ENCODE results near the gene RALGAPA2.

The RALGAPA2 gene

DNA sequence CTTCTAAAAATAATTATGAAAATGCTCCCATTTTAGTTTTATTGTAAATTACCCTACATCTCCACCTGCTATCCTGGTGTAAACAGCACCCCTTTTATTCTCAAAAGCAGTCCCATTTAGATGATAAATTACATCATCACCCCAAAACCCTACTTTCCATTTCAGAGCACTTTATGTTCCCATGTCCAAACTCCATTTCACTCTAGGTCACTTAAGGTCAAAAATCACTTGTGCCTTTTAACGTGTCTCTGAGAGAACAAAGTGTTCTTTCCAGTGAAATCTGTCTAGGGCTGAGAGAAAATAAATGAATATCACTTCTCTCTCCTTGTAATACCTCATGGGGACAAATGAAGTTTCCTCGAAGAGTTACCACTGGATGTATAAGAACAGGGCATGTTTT lies 187.2 kb downstream of the RALGAPA2 start:
- Histone ChIP-seq H3F3A (ENCODE audit: low read depth) (no peaks in the 10 kb centered on the region), H3K9me2 (replicated peaks; ENCODE audit: low read depth, low read length) (no peaks in the 10 kb centered on the region), H3K9me3 (ENCODE audit: insufficient read depth, low read depth, low read length) (no peaks in the 10 kb centered on the region), H3K4me3 (ENCODE audit: low read length, poor library complexity, severe bottlenecking) (no peak overlapping the region), H3K4me1 (ENCODE audit: insufficient read depth, low read length, poor library complexity, severe bottlenecking) (peaks cover 9% of the 10 kb centered on the region), H3K79me2 (ENCODE audit: insufficient read depth, low read length) (no peaks in the 10 kb centered on the region), H3K9ac (ENCODE audit: low read depth, low read length, poor library complexity, severe bottlenecking) (no peak overlapping the region), H4K20me1 (ENCODE audit: insufficient read depth, low read length, poor library complexity, severe bottlenecking) (no peaks in the 10 kb centered on the region), H3K27me3 (ENCODE audit: insufficient read depth, low read length, poor library complexity, severe bottlenecking) (no peaks in the 10 kb centered on the region), H2AFZ (ENCODE audit: low read length) (no peak overlapping the region), H3K4me2 (ENCODE audit: low read depth, low read length, poor library complexity, severe bottlenecking) (no peak overlapping the region), H3K36me3 (ENCODE audit: insufficient read depth, low read length) (peaks cover 3% of the 10 kb centered on the region; the same call in 1 of the 2 replicates)
- no peak for TF ChIP-seq EZH2phosphoT487 (IDR thresholded peaks at IDR 0.05; ENCODE audit: borderline replicate concordance)
- TF ChIP-seq, protein P1, sequence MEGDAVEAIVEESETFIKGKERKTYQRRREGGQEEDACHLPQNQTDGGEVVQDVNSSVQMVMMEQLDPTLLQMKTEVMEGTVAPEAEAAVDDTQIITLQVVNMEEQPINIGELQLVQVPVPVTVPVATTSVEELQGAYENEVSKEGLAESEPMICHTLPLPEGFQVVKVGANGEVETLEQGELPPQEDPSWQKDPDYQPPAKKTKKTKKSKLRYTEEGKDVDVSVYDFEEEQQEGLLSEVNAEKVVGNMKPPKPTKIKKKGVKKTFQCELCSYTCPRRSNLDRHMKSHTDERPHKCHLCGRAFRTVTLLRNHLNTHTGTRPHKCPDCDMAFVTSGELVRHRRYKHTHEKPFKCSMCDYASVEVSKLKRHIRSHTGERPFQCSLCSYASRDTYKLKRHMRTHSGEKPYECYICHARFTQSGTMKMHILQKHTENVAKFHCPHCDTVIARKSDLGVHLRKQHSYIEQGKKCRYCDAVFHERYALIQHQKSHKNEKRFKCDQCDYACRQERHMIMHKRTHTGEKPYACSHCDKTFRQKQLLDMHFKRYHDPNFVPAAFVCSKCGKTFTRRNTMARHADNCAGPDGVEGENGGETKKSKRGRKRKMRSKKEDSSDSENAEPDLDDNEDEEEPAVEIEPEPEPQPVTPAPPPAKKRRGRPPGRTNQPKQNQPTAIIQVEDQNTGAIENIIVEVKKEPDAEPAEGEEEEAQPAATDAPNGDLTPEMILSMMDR (conservative IDR thresholded peaks at IDR 0.05; ENCODE audit: low read length), result no peak

DNA sequence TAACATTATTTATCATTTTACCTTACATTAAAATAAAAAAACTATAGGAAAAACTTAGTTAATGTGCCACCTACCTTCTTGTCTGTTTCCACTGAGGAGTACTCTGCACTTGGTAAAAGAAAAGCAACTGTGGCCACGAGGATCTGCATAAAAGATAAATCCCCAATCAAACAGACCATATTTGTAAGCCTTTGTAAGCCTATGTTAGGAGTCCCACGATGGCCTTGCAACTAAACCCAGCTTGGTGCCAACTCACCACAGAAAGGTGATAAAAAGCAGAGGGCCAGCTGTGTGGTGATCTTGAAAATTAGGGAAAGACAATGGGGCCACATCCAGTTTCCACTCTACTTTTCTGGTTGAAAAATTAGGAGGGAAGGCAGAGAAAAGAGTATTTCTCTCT lies 187.7 kb downstream of the RALGAPA2 start:
- TF ChIP-seq EZH2phosphoT487 (IDR thresholded peaks at IDR 0.05; ENCODE audit: borderline replicate concordance), result no peak
- TF ChIP-seq, protein P1 (conservative IDR thresholded peaks at IDR 0.05; ENCODE audit: low read length), result no peak
- no peaks in the 10 kb centered on the region for H3K9me2 ChIP-seq (replicated peaks; ENCODE audit: low read depth, low read length)
- H2AFZ ChIP-seq (ENCODE audit: low read length), result no peak overlapping the region
- H3K9ac ChIP-seq (ENCODE audit: low read depth, low read length, poor library complexity, severe bottlenecking), result no peak overlapping the region
- peaks cover 9% of the 10 kb centered on the region for H3K4me1 ChIP-seq (ENCODE audit: insufficient read depth, low read length, poor library complexity, severe bottlenecking)
- H3K27me3 ChIP-seq (ENCODE audit: insufficient read depth, low read length, poor library complexity, severe bottlenecking), result no peaks in the 10 kb centered on the region
- no peaks in the 10 kb centered on the region; the same call in 1 of the 2 replicates for H3K36me3 ChIP-seq (ENCODE audit: insufficient read depth, low read length)
- no peak overlapping the region for H3K4me3 ChIP-seq (ENCODE audit: low read length, poor library complexity, severe bottlenecking)
- H4K20me1 ChIP-seq (ENCODE audit: insufficient read depth, low read length, poor library complexity, severe bottlenecking), result no peaks in the 10 kb centered on the region
- no peaks in the 10 kb centered on the region for H3K9me3 ChIP-seq (ENCODE audit: insufficient read depth, low read depth, low read length)
- no peak overlapping the region for H3K4me2 ChIP-seq (ENCODE audit: low read depth, low read length, poor library complexity, severe bottlenecking)
- no peaks in the 10 kb centered on the region for H3K79me2 ChIP-seq (ENCODE audit: insufficient read depth, low read length)
- no peaks in the 10 kb centered on the region for H3F3A ChIP-seq (ENCODE audit: low read depth)

DNA sequence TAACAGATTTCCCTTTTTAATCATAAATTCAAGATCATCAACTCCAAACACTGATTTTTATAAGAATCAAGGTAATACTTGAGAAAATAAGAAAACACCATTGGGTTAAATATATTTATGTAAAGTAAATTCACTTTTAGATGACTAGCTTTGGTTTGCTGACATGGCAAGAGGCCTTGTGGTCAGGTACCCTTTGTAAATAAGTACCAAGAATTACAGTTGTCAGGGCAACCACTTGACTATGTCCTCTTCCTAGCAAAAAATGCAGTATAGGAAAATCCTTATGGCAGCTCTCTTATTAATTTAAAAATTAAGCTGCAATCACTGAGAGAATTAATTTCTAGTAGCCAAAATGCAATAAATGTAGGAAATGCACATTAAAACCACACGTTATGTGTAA lies 190.7 kb downstream of the RALGAPA2 start:
- no peak for TF ChIP-seq EZH2phosphoT487 (IDR thresholded peaks at IDR 0.05; ENCODE audit: borderline replicate concordance)
- TF ChIP-seq, protein P1 (conservative IDR thresholded peaks at IDR 0.05; ENCODE audit: low read length), result no peak
- H2AFZ ChIP-seq (ENCODE audit: low read length), result no peak overlapping the region
- H3K79me2 ChIP-seq (ENCODE audit: insufficient read depth, low read length), result no peaks in the 10 kb centered on the region
- no peaks in the 10 kb centered on the region for H4K20me1 ChIP-seq (ENCODE audit: insufficient read depth, low read length, poor library complexity, severe bottlenecking)
- no peak overlapping the region for H3K4me2 ChIP-seq (ENCODE audit: low read depth, low read length, poor library complexity, severe bottlenecking)
- no peaks in the 10 kb centered on the region for H3K9me3 ChIP-seq (ENCODE audit: insufficient read depth, low read depth, low read length)
- no peak overlapping the region for H3K9ac ChIP-seq (ENCODE audit: low read depth, low read length, poor library complexity, severe bottlenecking)
- H3K27me3 ChIP-seq (ENCODE audit: insufficient read depth, low read length, poor library complexity, severe bottlenecking), result no peaks in the 10 kb centered on the region
- no peak overlapping the region for H3K4me3 ChIP-seq (ENCODE audit: low read length, poor library complexity, severe bottlenecking)
- no peaks in the 10 kb centered on the region; the same call in 1 of the 2 replicates for H3K36me3 ChIP-seq (ENCODE audit: insufficient read depth, low read length)
- no peaks in the 10 kb centered on the region for H3F3A ChIP-seq (ENCODE audit: low read depth)
- no peaks in the 10 kb centered on the region for H3K4me1 ChIP-seq (ENCODE audit: insufficient read depth, low read length, poor library complexity, severe bottlenecking)
- no peaks in the 10 kb centered on the region for H3K9me2 ChIP-seq (replicated peaks; ENCODE audit: low read depth, low read length)
